ENCODE data around the gene AGO1. TPM values are rescaled to one million over a fixed set of nuclear protein-coding genes. Genes with fewer than 3 reads are reported as not detected.
"Not testable (repeated sequence)": the region's sequence is repeated elsewhere in the genome, so short reads cannot be mapped to it uniquely, and the experiment has no call there.

The AGO1 gene
- total RNA-seq, 2 donors from 2014 or later, result 31.8 to 52.0 TPM

- Histone ChIP-seq H3K36me3 (no peaks in the 10 kb centered on the region), H3K4me1 (replicated peaks) (no peaks in the 10 kb centered on the region), H3K27me3 (replicated peaks; ENCODE audit: insufficient read depth) (no peaks in the 10 kb centered on the region), H3K4me3 (no peak overlapping the region), H3K27ac (no peak overlapping the region), H3K9me3 (no peaks in the 10 kb centered on the region)
- no peak for TF ChIP-seq POLR2AphosphoS5 (IDR thresholded peaks at IDR 0.05)
- no peak for TF ChIP-seq CTCF (IDR thresholded peaks at IDR 0.05)
- TF ChIP-seq POLR2A (IDR thresholded peaks at IDR 0.05), result no peak
- 100% methylated on average over 1 of the region's 1 CpG for WGBS
- intact Hi-C loops (cut with DNase I), result no loop called here
- DNase-seq (ENCODE audit: low spot score), result no peak
Measured at GRCh38 chr1:35968396-35968795, 85.4 kb downstream of the AGO1 start.

- no peak for DNase-seq (ENCODE audit: low spot score)
- no peak overlapping the region for H3K4me3 ChIP-seq
- no peaks in the 10 kb centered on the region for H3K4me1 ChIP-seq (replicated peaks)
- intact Hi-C loops (cut with DNase I), result no loop called here
- H3K27ac ChIP-seq, result no peak overlapping the region
- H3K36me3 ChIP-seq, result no peaks in the 10 kb centered on the region
- H3K27me3 ChIP-seq (replicated peaks; ENCODE audit: insufficient read depth), result no peaks in the 10 kb centered on the region
- 98% methylated on average over 2 of the region's 2 CpGs for WGBS
- H3K9me3 ChIP-seq, result no peaks in the 10 kb centered on the region
- TF ChIP-seq POLR2AphosphoS5 (IDR thresholded peaks at IDR 0.05) (no peak), CTCF (IDR thresholded peaks at IDR 0.05) (no peak), POLR2A (IDR thresholded peaks at IDR 0.05) (no peak)
Measured at GRCh38 chr1:35971601-35972000, 88.6 kb downstream of the AGO1 start.

GRCh38 chr1:35972631-35973030, 89.6 kb downstream of the AGO1 start:
- intact Hi-C loops (cut with DNase I), result not testable (repeated sequence)

GRCh38 chr1:35980090-35980489, 97.1 kb downstream of the AGO1 start:
- H3K4me1 ChIP-seq (replicated peaks), result no peaks in the 10 kb centered on the region
- H3K9me3 ChIP-seq, result no peaks in the 10 kb centered on the region
- no peak overlapping the region for H3K27ac ChIP-seq
- TF ChIP-seq POLR2AphosphoS5 (IDR thresholded peaks at IDR 0.05) (no peak), POLR2A (IDR thresholded peaks at IDR 0.05) (no peak), CTCF (IDR thresholded peaks at IDR 0.05) (no peak)
- no peaks in the 10 kb centered on the region for H3K27me3 ChIP-seq (replicated peaks; ENCODE audit: insufficient read depth)
- DNase-seq (ENCODE audit: low spot score), result no peak
- H3K36me3 ChIP-seq, result no peaks in the 10 kb centered on the region
- H3K4me3 ChIP-seq, result no peak overlapping the region
- intact Hi-C loops (cut with DNase I), result no loop called here

More at GRCh38 chr1:35972631-35973030, 89.6 kb downstream of the AGO1 start:
- not testable (repeated sequence) for DNase-seq (ENCODE audit: low spot score); H3K36me3 ChIP-seq; H3K27me3 ChIP-seq (replicated peaks; ENCODE audit: insufficient read depth); H3K27ac ChIP-seq; H3K9me3 ChIP-seq; H3K4me1 ChIP-seq (replicated peaks); H3K4me3 ChIP-seq
- 94% methylated on average over 3 of the region's 3 CpGs for WGBS

Other genes starting within 250 kb of the AGO1 start
- gene PSMB2, start 241.7 kb upstream of the AGO1 start, total RNA-seq, result 10 to 100 TPM; 53.6 to 64.8 TPM
- 10 to 100 TPM; 10.1 to 12.9 TPM for gene C1orf216, start 164.3 kb upstream of the AGO1 start, total RNA-seq
- 1 to 10 TPM in 1 of 2 donors, under 1 TPM in 1; 0.73 to 3.4 TPM for gene CLSPN, start 113.2 kb upstream of the AGO1 start, total RNA-seq
- 10 to 100 TPM; 11.7 to 15.2 TPM for gene AGO4, start 75.2 kb upstream of the AGO1 start, total RNA-seq
- 10 to 100 TPM; 19.4 to 32.7 TPM for gene AGO3, start 47.9 kb downstream of the AGO1 start, total RNA-seq
- gene TEKT2, start 200.9 kb downstream of the AGO1 start, total RNA-seq, result 1 to 10 TPM in 1 of 2 donors, under 1 TPM in 1; 0.77 to 6.0 TPM
- gene ADPRS, start 205.7 kb downstream of the AGO1 start, total RNA-seq, result 10 to 100 TPM; 50.7 to 70.0 TPM
- gene COL8A2, start 242.0 kb downstream of the AGO1 start, total RNA-seq, result 10 to 100 TPM in 1 of 2 donors, 1 to 10 TPM in 1; 7.9 to 10.7 TPM